Body of pancreas (tissue), 4 donors: Measurements from ENCODE around the gene PRPF31. TPM values are rescaled to one million over a fixed set of nuclear protein-coding genes. Genes with fewer than 3 reads are reported as not detected.
A peak's percentile ranks its signal among the peaks of the same experiment; 100 is the strongest.

Experiments
- ATAC-seq: fragments of 150-250 bp; one replicate; pipeline ENCODE4 v1.9.1; 2016
- DNase-seq, 4 donors: peaks; one replicate each; pipeline ENCODE4 v3.0.0-alpha.2; 2019
- H3K27ac ChIP-seq, 4 donors: fragments of 200-600 bp; sonication (generic); 1 replicate in 3 of 4; 2 replicates in 1 of 4; pipeline versions ENCODE4 v1.5.1 to v1.6.1; 2016 to 2019; ENCODE audit warnings: mild to moderate bottlenecking in 1 of 4, mixed read lengths in 1 of 4, moderate library complexity in 1 of 4
- H3K27me3 ChIP-seq, 2 donors: fragments of 200-600 bp; sonication (generic); one replicate each; pipeline ENCODE4 v1.6.0; 2016; ENCODE audit warnings: mild to moderate bottlenecking in 1 of 2
- H3K36me3 ChIP-seq, 2 donors: fragments of 200-600 bp; sonication (generic); replicated peaks in 1 of 2; 2 replicates each; pipeline ENCODE4 v1.5.1; 2016; ENCODE audit warnings: low read depth in 2 of 2; ENCODE audit not compliant: insufficient read depth in 1 of 2
- H3K4me1 ChIP-seq: fragments of 200-600 bp; sonication (generic); one replicate; pipeline ENCODE4 v1.6.0; 2016
- H3K4me3 ChIP-seq, 2 donors: fragments of 200-600 bp; sonication (generic); 1 replicate in 1 of 2; 2 replicates in 1 of 2; pipeline ENCODE4 v1.5.1; 2016 to 2019
- H3K9me3 ChIP-seq, 3 donors: fragments of 200-600 bp; sonication (generic); 1 replicate in 2 of 3; 2 replicates in 1 of 3; pipeline ENCODE4 v1.5.1; 2016
- CTCF ChIP-seq, 7 experiments: fragments of 450-650 bp in 4 of 7; fragments of 200-600 bp in 3 of 7; sonication (generic) in 3 of 7; IDR thresholded peaks; one replicate each; pipeline ENCODE4 v1.5.1; 2016 to 2019; ENCODE audit warnings: antibody characterized with exemption in 7 of 7
- POLR2A ChIP-seq, 3 donors: fragments of 450-650 bp; IDR thresholded peaks; one replicate each; pipeline ENCODE4 v1.6.1; 2016; ENCODE audit warnings: antibody characterized with exemption in 3 of 3, mild to moderate bottlenecking in 2 of 3
- WGBS, 2 donors: methylation state at CpG; one replicate each; pipeline ENCODE4 v1.1.5; 2017; 5-methylcytosine and 5-hydroxymethylcytosine counted together
- intact Hi-C: fragments of 100-400 bp; cut with DNase I; formaldehyde crosslinking; loops from one replicate; pipeline ENCODE4 v1.15.1; 2023
- total RNA-seq, 2 donors: library from RNA; depleted of rRNA; stranded (reverse); fragments of >200 nt; gene quantifications; one replicate each; pipeline ENCODE4 v1.1.0, GENCODE V29; 2016

The PRPF31 gene
- total RNA-seq, 2 donors from 2014 or later, result 17.8 to 24.1 TPM

- DNase-seq (no peak), ATAC-seq (no peak)
- TF ChIP-seq POLR2A (IDR thresholded peaks at IDR 0.05), result no peak
- no peak for TF ChIP-seq CTCF (IDR thresholded peaks at IDR 0.05)
- H3K9me3 ChIP-seq, result no peaks in the 10 kb centered on the region
- 67 to 77% methylated on average over 8 to 10 of the region's 11 CpGs for WGBS, 2 donors
- no peak overlapping the region for H3K27ac ChIP-seq
- no peaks in the 10 kb centered on the region for H3K27me3 ChIP-seq
- H3K4me1 ChIP-seq, result peaks cover 29% of the 10 kb centered on the region
- intact Hi-C loops, result no loop called here
- peaks cover 5 to 29% of the 10 kb centered on the region in 2 donors for H3K36me3 ChIP-seq
- H3K4me3 ChIP-seq, result no peak overlapping the region
These were observed 40.9 kb downstream of the PRPF31 start for GRCh38 chr19:54156490-54156889.

GRCh38 chr19:54156953-54157352 lies 41.4 kb downstream of the PRPF31 start:
- ATAC-seq (no peak), DNase-seq (no peak)
- WGBS, 2 donors, result 79 to 83% methylated on average over 3 of the region's 3 CpGs
- H3K36me3 ChIP-seq, result peaks cover 5 to 28% of the 10 kb centered on the region in 2 donors
- no peaks in the 10 kb centered on the region for H3K9me3 ChIP-seq
- H3K4me3 ChIP-seq, result no peak overlapping the region
- H3K27ac ChIP-seq, result no peak overlapping the region
- TF ChIP-seq POLR2A (IDR thresholded peaks at IDR 0.05) (no peak), CTCF (IDR thresholded peaks at IDR 0.05) (no peak)
- intact Hi-C loops, result no loop called here
- peaks cover 34% of the 10 kb centered on the region for H3K4me1 ChIP-seq
- no peaks in the 10 kb centered on the region for H3K27me3 ChIP-seq

GRCh38 chr19:54158812-54159351 lies 43.3 kb downstream of the PRPF31 start:
- WGBS, 2 donors, result 5 to 6% methylated on average over 7 to 19 of the region's 19 CpGs
- Histone ChIP-seq H3K36me3 (peaks cover 5 to 13% of the 10 kb centered on the region in 2 donors), H3K9me3 (no peaks in the 10 kb centered on the region), H3K27me3 (no peaks in the 10 kb centered on the region), H3K4me1 (peaks cover 42% of the 10 kb centered on the region), H3K4me3 (peak overlapping the region; percentile 30 to 59), H3K27ac (peak overlapping the region; percentile 80 to 96 (median 93))
- TF ChIP-seq POLR2A (IDR thresholded peaks at IDR 0.05) (no peak), CTCF (IDR thresholded peaks at IDR 0.05) (no peak)
- intact Hi-C loops, result no loop called here
- no peak for DNase-seq
- no peak for ATAC-seq

- H3K36me3 ChIP-seq, result peaks cover 5 to 11% of the 10 kb centered on the region in 2 donors
- peak; percentile 93 for ATAC-seq
- H3K9me3 ChIP-seq, result no peaks in the 10 kb centered on the region
- WGBS, 2 donors, result 0% methylated on average over 70 to 72 of the region's 72 CpGs
- TF ChIP-seq POLR2A (IDR thresholded peaks at IDR 0.05) (peak; percentile 54 to 82 (median 79)), CTCF (IDR thresholded peaks at IDR 0.05) (peak in 5 of 7 experiments; percentile 7 to 54 (median 41))
- peak within 1 kb of the TSS; percentile 86 to 96 (median 93) for H3K27ac ChIP-seq
- no peaks in the 10 kb centered on the region for H3K27me3 ChIP-seq
- H3K4me1 ChIP-seq, result peaks cover 46% of the 10 kb centered on the region
- peak; percentile 100 for DNase-seq
- intact Hi-C loops, result no loop called here
- peak within 1 kb of the TSS; percentile 30 to 59 for H3K4me3 ChIP-seq
These were observed 44.0 kb downstream of the PRPF31 start, which contains the start of gene LENG1 for GRCh38 chr19:54159352-54160181. TSS of gene LENG1 (minus strand) at chr19:54159721. CDS start at chr19:54159695, 26 bp downstream.
